Activated naive CD4-positive, alpha-beta T cell treated with anti-CD3 and anti-CD28 coated beads, Interleukin-2, amount 10 ng/mL, durations not matched to agents 7 days and 5 days (primary cell): Measurements from ENCODE around the gene CCL25.

Experiments
- CTCF ChIA-PET: fragments of 350-600 bp; sonication (Branson Sonifier 250); formaldehyde crosslinking; loops from one replicate; lab custom pipeline; 2021; ENCODE audit warnings: antibody characterized with exemption; lab: Charles Lee
- DNase-seq: peaks from one replicate; pipeline ENCODE4 v3.0.0-alpha.2; 2020
- H3K27ac Mint-ChIP-seq: one replicate; pipeline ENCODE4 v1.8.0; 2021; ENCODE audit warnings: mild to moderate bottlenecking, moderate library complexity, mixed read lengths
- H3K27me3 Mint-ChIP-seq: one replicate; pipeline ENCODE4 v1.8.0; 2021; ENCODE audit warnings: mild to moderate bottlenecking, mixed read lengths
- H3K36me3 Mint-ChIP-seq: one replicate; pipeline ENCODE4 v1.8.0; 2021; ENCODE audit warnings: mixed read lengths
- H3K4me1 Mint-ChIP-seq: one replicate; pipeline ENCODE4 v1.8.0; 2021; ENCODE audit warnings: mixed read lengths
- H3K4me3 Mint-ChIP-seq: one replicate; pipeline ENCODE4 v1.8.0; 2021; ENCODE audit warnings: mild to moderate bottlenecking, moderate library complexity, mixed read lengths
- H3K9me3 Mint-ChIP-seq: one replicate; pipeline ENCODE4 v1.8.0; 2021; ENCODE audit warnings: mixed read lengths

CCL25 gene

DNA sequence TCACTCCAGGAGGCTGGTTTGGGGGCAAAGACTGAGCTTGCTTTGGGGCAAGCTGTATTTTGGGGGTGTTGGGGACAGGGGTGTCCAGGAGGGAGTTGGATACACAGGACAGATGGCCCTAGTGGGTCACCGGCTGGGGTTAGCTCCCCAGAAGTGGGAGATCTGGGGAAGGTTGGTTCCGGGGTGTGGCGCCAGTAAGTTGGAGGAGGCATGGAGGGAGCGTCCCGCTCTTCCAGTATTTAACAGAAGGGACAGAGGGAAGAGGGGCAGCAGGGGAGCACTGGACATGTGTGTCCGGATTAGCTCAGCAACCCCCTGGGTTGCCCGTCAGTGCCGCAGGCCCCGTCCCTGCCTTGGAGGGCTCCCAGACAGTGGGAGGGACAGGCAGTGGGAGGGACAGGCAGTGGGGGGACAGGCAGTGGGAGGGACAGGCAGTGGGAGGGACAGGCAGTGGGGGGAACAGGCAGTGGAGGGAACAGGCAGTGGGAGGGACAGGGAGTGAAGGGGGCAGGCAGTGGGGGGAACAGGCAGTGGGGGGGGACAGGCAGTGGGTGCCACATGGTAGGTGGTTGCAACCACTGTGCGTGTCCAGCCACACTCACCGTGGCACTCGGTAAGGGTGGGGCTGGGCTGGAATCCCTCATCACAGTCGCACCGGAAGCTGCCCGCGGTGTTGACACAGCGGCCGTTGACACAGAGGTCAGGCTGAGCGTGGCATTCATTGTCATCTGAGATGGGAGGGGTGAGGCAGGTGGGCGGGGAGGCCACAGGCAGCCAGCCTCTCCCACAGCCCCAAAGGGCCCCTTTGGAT, 33.2 kb downstream of the CCL25 start:
- CTCF ChIA-PET: no interaction called here
- no peaks in the 10 kb centered on the region for H3K36me3 Mint-ChIP-seq
- H3K4me3 Mint-ChIP-seq: no peak overlapping the region
- H3K27me3 Mint-ChIP-seq: peaks cover 5% of the 10 kb centered on the region
- H3K4me1 Mint-ChIP-seq: no peaks in the 10 kb centered on the region
- DNase-seq: no peak
- peaks cover 5% of the 10 kb centered on the region for H3K9me3 Mint-ChIP-seq
- no peak overlapping the region for H3K27ac Mint-ChIP-seq

GRCh38 chr19:8086849-8087248, 34.3 kb downstream of the CCL25 start:
- no peak overlapping the region for H3K4me3 Mint-ChIP-seq
- H3K9me3 Mint-ChIP-seq: peaks cover 5% of the 10 kb centered on the region
- no peak overlapping the region for H3K27ac Mint-ChIP-seq
- H3K4me1 Mint-ChIP-seq: no peaks in the 10 kb centered on the region
- CTCF ChIA-PET: no interaction called here
- no peaks in the 10 kb centered on the region for H3K36me3 Mint-ChIP-seq
- H3K27me3 Mint-ChIP-seq: peaks cover 5% of the 10 kb centered on the region
- DNase-seq: no peak

GRCh38 chr19:8087876-8088275, 35.3 kb downstream of the CCL25 start:
- Mint-ChIP-seq H3K4me1 (no peaks in the 10 kb centered on the region), H3K27ac (no peak overlapping the region)

DNA sequence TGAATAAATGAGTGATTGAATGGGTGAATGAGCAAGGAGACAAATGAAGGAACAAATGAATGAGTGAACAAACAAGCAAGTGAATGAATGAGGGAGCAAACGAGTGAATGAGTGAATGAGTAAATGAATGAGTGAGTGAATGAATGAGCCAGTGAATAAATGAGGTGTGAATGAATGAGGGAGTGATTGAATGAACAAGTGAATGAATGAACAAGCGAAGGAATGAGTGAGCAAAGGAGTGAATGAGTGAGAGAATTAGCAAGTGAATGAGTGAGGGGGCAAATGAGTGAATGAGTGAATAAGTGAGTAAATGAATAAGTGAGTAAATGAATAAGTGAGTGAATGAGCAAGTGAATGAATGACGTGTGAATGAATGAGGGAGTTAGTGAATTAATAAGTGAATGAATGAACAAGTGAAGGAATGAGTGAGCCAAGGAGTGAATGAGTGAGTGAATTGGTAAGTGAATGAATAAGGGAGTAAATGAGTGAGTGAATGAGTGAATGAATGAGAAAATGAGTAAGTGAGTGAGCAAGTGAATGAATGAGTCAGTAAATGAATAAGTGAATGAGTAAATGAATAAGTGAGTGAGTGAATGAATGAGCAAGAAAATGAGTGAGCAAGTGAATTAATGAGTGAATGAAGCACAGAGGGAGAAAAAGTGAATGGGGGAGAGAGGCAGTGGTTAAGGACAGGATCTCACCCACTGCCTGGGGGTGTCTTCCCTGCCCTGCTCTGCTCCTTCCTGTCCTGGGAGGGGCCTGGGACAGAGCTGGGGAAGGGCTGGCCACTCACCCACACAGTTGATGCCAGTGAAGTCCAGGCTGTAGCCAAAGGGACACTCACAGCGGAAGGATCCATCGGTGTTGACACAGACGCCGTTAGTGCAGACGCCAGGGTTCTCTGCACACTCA, 36.4 kb downstream of the CCL25 start:
- H3K36me3 Mint-ChIP-seq: no peaks in the 10 kb centered on the region
- CTCF ChIA-PET: no interaction called here

More at GRCh38 chr19:8087876-8088275, 35.3 kb downstream of the CCL25 start:
- DNase-seq: no peak
- CTCF ChIA-PET: no interaction called here
- H3K4me3 Mint-ChIP-seq: no peak overlapping the region
- H3K27me3 Mint-ChIP-seq: no peaks in the 10 kb centered on the region
- H3K36me3 Mint-ChIP-seq: no peaks in the 10 kb centered on the region
- H3K9me3 Mint-ChIP-seq: peaks cover 5% of the 10 kb centered on the region

DNA sequence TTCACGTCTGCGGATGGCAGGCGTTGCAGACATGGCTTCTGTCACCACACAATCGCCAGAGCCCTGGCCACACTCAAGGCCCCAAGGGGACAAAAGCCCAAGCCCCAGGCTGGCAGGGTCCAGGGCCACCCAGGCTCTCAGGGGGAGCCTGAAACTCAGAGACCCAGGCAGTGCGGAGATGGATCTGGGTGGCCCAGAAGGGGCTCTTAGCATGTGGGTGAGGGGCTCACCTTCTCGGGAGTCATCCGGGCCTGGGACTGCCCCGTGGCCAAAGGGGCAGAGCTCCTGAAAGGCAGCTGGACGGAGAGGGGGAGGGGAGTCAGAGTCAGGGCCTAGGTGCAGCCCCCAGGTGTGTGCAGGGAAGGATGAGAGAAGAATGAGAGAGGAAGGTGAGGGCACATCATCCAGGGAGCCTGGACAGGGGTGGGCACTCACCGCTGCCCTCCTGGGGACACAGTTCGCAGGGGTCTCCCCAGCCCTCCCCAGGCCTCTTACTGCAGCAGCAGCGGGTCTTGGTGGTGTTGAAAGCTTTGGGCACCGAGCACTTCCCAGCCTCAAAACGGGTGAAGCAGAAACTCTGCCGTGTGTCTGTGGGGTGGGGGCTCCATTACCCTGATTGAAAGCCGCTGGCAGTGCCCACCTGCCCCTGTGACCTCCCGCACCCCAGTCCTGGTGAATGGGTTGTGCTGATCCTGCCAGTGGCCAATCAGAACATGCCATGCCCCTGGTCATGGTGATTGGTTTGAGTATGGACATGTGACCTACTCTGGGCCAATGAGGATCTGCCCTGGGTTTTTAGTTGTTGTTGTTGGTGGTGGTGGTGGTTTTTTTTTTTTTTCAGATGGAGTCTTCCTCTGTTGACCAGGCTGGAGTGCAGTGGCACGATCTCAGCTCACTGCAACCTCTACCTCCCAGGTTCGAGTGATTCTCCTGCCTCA, 37.4 kb downstream of the CCL25 start:
- CTCF ChIA-PET: no interaction called here
- no peak overlapping the region for H3K27ac Mint-ChIP-seq

More for the DNA sequence above, 36.4 kb downstream of the CCL25 start:
- no peaks in the 10 kb centered on the region for H3K27me3 Mint-ChIP-seq
- no peak overlapping the region for H3K27ac Mint-ChIP-seq
- peaks cover 6% of the 10 kb centered on the region for H3K9me3 Mint-ChIP-seq
- H3K4me1 Mint-ChIP-seq: no peaks in the 10 kb centered on the region
- no peak overlapping the region for H3K4me3 Mint-ChIP-seq
- DNase-seq: no peak

DNA sequence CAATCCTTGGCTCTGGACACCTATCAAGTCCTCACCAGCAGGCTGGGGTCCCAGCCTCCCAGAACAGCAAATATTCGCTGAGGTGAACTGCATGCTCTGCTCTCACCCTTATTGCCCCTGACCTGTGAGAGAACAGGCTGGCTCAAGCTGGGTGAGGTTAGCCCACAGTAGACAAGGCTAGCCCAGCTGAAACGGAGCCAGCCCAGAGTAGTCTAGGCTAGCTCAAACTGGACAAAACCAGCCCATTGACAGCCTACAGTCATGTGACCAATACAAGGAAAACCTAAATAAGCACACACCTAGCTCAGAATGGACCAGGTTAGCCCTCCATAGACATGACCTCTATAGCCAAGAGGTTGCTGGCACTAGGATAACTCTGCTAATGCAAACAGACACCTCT, 38.4 kb downstream of the CCL25 start:
- Mint-ChIP-seq H3K36me3 (no peaks in the 10 kb centered on the region), H3K4me1 (no peaks in the 10 kb centered on the region), H3K4me3 (no peak overlapping the region), H3K27me3 (no peaks in the 10 kb centered on the region), H3K9me3 (peaks cover 20% of the 10 kb centered on the region), H3K27ac (no peak overlapping the region)
- no peak for DNase-seq
- CTCF ChIA-PET: no interaction called here

More for the DNA sequence above, 37.4 kb downstream of the CCL25 start:
- no peak overlapping the region for H3K4me3 Mint-ChIP-seq
- no peak for DNase-seq
- H3K9me3 Mint-ChIP-seq: peaks cover 13% of the 10 kb centered on the region
- no peaks in the 10 kb centered on the region for H3K4me1 Mint-ChIP-seq
- no peaks in the 10 kb centered on the region for H3K27me3 Mint-ChIP-seq
- no peaks in the 10 kb centered on the region for H3K36me3 Mint-ChIP-seq

DNA sequence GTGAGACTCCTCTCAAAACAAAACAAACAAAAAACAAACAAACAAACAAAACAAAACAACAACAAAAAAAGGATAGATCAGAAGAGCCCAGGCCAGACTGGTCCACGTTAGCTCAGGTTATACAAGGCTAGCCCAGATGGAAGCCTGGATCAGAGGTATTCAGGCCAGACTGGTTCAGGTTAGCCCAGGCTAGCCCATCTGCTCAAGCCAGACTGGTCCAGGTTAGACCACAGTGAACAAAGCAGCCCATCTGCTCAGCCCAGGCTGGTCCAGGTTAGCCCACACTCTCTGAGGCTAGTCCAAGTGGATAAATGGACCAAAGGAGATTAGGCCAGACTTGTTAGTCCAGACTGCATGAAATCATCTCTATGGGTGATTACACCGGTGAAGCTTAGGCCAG, 41.2 kb downstream of the CCL25 start:
- H3K4me3 Mint-ChIP-seq: no peak overlapping the region
- H3K36me3 Mint-ChIP-seq: no peaks in the 10 kb centered on the region
- H3K4me1 Mint-ChIP-seq: no peaks in the 10 kb centered on the region
- H3K9me3 Mint-ChIP-seq: peaks cover 36% of the 10 kb centered on the region
- DNase-seq: no peak
- CTCF ChIA-PET: no interaction called here
- no peaks in the 10 kb centered on the region for H3K27me3 Mint-ChIP-seq
- no peak overlapping the region for H3K27ac Mint-ChIP-seq

GRCh38 chr19:8094336-8094735, 41.8 kb downstream of the CCL25 start:
- Mint-ChIP-seq H3K4me3 (no peak overlapping the region), H3K4me1 (no peaks in the 10 kb centered on the region), H3K27ac (no peak overlapping the region), H3K9me3 (peaks cover 36% of the 10 kb centered on the region), H3K27me3 (no peaks in the 10 kb centered on the region), H3K36me3 (no peaks in the 10 kb centered on the region)
- DNase-seq: no peak
- CTCF ChIA-PET: no interaction called here

DNA sequence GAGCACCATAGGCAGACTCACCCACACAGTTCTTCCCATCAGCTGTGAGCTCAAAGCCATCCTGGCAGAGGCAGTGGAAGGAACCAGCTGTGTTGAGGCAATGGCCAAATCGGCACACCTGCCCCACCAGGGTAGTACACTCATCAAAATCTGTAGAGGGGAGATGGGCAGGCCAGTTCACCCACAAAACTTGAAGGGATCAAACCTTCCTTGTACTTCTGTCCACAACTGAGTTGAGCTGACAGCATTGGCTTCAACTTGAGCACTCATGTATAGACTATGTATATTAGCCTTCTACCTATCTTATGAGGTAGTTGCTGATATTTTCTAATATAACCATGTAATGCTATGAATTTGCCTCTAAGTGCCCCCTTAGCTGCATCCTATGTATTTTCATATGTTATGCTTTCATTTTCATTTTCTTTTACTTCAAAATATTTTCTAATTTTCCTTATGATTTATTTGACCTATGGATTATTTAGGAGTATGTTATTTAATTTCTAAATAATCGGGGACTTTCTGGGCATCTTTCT, 42.9 kb downstream of the CCL25 start:
- Mint-ChIP-seq H3K4me1 (no peaks in the 10 kb centered on the region), H3K9me3 (peaks cover 34% of the 10 kb centered on the region), H3K27ac (no peak overlapping the region), H3K4me3 (no peak overlapping the region), H3K27me3 (no peaks in the 10 kb centered on the region), H3K36me3 (no peaks in the 10 kb centered on the region)
- DNase-seq: no peak
- CTCF ChIA-PET: no interaction called here

GRCh38 chr19:8096071-8096470, 43.5 kb downstream of the CCL25 start:
- CTCF ChIA-PET: no interaction called here
- H3K4me1 Mint-ChIP-seq: no peaks in the 10 kb centered on the region

GRCh38 chr19:8097198-8097597, 44.6 kb downstream of the CCL25 start:
- CTCF ChIA-PET: no interaction called here
- DNase-seq: no peak
- no peak overlapping the region for H3K27ac Mint-ChIP-seq
- no peak overlapping the region for H3K4me3 Mint-ChIP-seq
- peaks cover 34% of the 10 kb centered on the region for H3K9me3 Mint-ChIP-seq
- H3K4me1 Mint-ChIP-seq: no peaks in the 10 kb centered on the region
- no peaks in the 10 kb centered on the region for H3K27me3 Mint-ChIP-seq
- H3K36me3 Mint-ChIP-seq: no peaks in the 10 kb centered on the region

More at GRCh38 chr19:8096071-8096470, 43.5 kb downstream of the CCL25 start:
- Mint-ChIP-seq H3K27ac (no peak overlapping the region), H3K27me3 (no peaks in the 10 kb centered on the region), H3K36me3 (no peaks in the 10 kb centered on the region), H3K4me3 (no peak overlapping the region), H3K9me3 (peaks cover 34% of the 10 kb centered on the region)
- no peak for DNase-seq

DNA sequence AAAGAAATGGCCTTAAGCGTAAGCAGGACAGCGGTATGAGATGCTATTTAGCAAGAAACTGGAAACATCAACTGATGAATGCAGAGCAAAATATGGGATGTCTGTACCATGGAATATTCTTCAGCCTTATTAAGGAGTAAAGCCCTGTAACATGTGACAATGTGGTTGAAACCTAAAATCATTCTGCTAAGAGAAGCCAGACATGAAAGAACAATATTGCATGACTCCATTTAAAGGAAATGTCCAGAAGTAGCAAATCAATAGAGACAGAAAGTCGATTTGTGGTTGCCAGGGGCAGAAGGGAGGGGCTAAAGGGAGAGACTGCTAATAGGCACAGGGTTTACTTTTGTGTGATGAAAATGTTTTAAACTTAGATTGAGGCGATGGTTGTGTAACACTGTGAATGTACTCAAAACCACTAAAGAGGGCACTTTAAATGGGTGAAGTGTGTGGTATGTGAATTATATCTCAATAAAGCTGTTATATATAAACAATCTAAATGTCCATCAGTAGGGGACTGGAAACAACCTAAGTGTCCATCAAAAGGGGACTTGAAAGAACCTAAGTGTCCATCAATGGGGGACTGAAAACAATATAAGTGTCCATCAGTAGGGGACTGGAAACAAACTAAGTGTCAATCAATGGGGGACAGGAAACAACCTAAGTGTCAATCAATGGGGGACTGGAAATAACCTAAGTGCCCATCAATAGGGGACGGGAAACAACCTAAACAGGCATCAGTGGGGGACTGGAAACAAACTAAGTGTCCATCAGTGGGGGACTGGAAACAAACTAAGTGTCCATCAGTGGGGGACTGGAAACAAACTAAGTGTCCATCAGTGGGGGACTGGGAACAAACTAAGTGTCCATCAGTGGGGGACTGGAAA, 45.4 kb downstream of the CCL25 start:
- CTCF ChIA-PET: no interaction called here
- DNase-seq: no peak
- H3K27me3 Mint-ChIP-seq: no peaks in the 10 kb centered on the region
- peaks cover 34% of the 10 kb centered on the region for H3K9me3 Mint-ChIP-seq
- H3K4me1 Mint-ChIP-seq: no peaks in the 10 kb centered on the region
- H3K4me3 Mint-ChIP-seq: no peak overlapping the region
- H3K27ac Mint-ChIP-seq: no peak overlapping the region
- H3K36me3 Mint-ChIP-seq: no peaks in the 10 kb centered on the region

GRCh38 chr19:8101311-8101710, 48.8 kb downstream of the CCL25 start:
- CTCF ChIA-PET: interaction anchor here (1.4 kb wide), 1 partner anchor 53 kb away, joined by 3 read pairs; no protein-coding TSS in a partner anchor
- H3K36me3 Mint-ChIP-seq: no peaks in the 10 kb centered on the region
- no peak overlapping the region for H3K4me3 Mint-ChIP-seq
- no peak for DNase-seq
- peaks cover 15% of the 10 kb centered on the region for H3K9me3 Mint-ChIP-seq
- no peak overlapping the region for H3K27ac Mint-ChIP-seq
- H3K4me1 Mint-ChIP-seq: no peaks in the 10 kb centered on the region
- H3K27me3 Mint-ChIP-seq: no peaks in the 10 kb centered on the region
